SH-SY5Y (cell line): ENCODE results near the gene IMP3.

Experiments used
- GATA2 ChIP-seq: IDR thresholded peaks from 2 replicates; pipeline ENCODE4 v1.6.1; 2011; ENCODE audit warnings: mild to moderate bottlenecking, low read depth, low read length
- GATA3 ChIP-seq: IDR thresholded peaks from 2 replicates; pipeline ENCODE4 v1.6.1; 2011; ENCODE audit warnings: low read depth, mild to moderate bottlenecking, low read length, moderate library complexity

DNA sequence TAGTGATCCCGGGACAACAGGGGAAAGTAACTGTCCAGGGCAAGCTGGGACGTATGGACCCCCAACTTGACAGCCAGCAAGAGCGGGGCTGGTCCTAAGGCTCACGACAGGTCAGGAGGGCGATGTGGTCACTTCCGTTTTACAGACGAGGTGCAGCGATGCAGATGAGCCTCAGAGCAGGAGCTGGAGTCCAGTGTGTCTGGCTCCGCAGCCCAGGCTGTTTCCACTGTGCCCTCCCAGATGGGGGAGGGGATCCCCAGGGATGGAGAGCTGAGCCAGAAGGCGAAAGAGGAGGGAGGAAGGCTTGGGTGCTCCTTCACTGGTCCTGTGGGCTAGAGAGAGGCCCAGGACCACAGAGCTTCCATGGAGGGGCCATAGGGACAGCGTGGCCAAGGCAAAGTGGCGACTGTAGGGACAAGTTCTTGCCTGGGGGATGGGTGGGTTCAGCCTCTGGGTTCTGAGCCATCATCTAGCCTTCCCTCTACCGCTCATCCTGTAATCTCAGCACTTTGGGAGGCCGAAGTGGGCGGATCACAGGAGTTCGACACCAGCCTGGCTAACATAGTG is 13.4 kb upstream of the IMP3 start:
- TF ChIP-seq GATA2 (no peak), GATA3 (no peak)
